ENCODE measurements around the gene OR51B2. TPM values are rescaled to one million over a fixed set of nuclear protein-coding genes. Genes with fewer than 3 reads are reported as not detected.

The OR51B2 gene
- total RNA-seq, 1 experiment from 2014 or later = 17.1 TPM

DNA sequence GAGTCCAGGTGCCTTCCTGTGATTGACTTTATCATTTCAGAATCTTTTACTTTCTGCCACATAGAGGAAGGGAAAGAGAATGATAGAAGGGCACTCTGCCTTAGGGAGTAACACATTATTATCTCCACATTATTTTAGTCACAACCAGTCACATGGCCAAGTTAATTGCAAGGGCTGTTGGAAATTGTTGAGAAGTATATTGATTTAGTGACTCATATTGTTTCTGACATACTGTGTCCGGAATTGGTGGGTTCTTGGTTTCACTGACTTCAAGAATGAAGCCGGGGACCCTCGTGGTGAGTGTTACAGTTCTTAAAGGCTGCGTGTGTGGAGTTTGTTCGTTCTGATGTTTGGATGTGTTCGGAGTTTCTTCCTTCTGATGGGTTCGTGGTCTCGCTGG, 31.1 kb downstream of the OR51B2 start:
- Histone ChIP-seq H2AFZ (ENCODE audit: low read depth, low read length, poor library complexity, severe bottlenecking) (no peak overlapping the region), H3K9me2 (ENCODE audit: insufficient read depth) (no peaks in the 10 kb centered on the region), H3K9ac (ENCODE audit: low read length) (no peak overlapping the region), H3K27ac (ENCODE audit: low read depth, low read length) (no peak overlapping the region), H3K36me3 (ENCODE audit: control insufficient read depth in 1 of 2, insufficient read depth in 2 of 2, low read length in 2 of 2) (peaks cover 0 to 3% of the 10 kb centered on the region in 2 experiments; a peak in 1 of 4 replicates), H3K79me2 (ENCODE audit: insufficient read depth, low read length) (no peaks in the 10 kb centered on the region), H3K9me3 (ENCODE audit: control insufficient read depth in 1 of 2, insufficient read depth in 1 of 2, low read depth in 1 of 2, low read length in 2 of 2) (no peaks in the 10 kb centered on the region), H3K4me3 (replicated peaks in 1 of 2; ENCODE audit: low read depth in 1 of 2, low read length in 2 of 2) (no peak overlapping the region), H3K4me1 (ENCODE audit: control insufficient read depth in 1 of 2, insufficient read depth in 2 of 2, low read length in 2 of 2) (peaks cover 0 to 5% of the 10 kb centered on the region in 2 experiments; a peak in 1 of 4 replicates), H3K4me2 (ENCODE audit: low read length) (no peak overlapping the region), H4K20me1 (ENCODE audit: insufficient read depth) (no peaks in the 10 kb centered on the region; the same call in 1 of the 2 replicates), H3K27me3 (ENCODE audit: insufficient read depth, low read length) (no peaks in the 10 kb centered on the region)
- RAD21 ChIA-PET (ENCODE audit: low non-redundant PET in 1 of 2, low total read pairs in 2 of 2, uncharacterized antibody in 2 of 2, unreplicated experiment in 2 of 2) = no interaction called here
- no TSS peak for BruUV-seq (replicated peaks)
- CTCF ChIA-PET = no interaction called here
- DNase-seq (ENCODE audit: low read depth, low spot score) (no peak), ATAC-seq (no peak)
- intact Hi-C loops (cut with micrococcal nuclease) = loop anchor here (5.0 kb wide), 3 partner anchors 171 to 666 kb away; partner anchors contain the start of gene OR52N2
- no peak for TF ChIP-seq POLR2AphosphoS5 (IDR thresholded peaks at IDR 0.05; ENCODE audit: low read depth, low read length)
- no peak for TF ChIP-seq SIN3A (IDR thresholded peaks at IDR 0.05; ENCODE audit: low read depth)
- TF ChIP-seq TCF7L2 (IDR thresholded peaks at IDR 0.05; ENCODE audit: borderline replicate concordance, extremely low read depth, insufficient read depth, insufficient read length) = no peak
- TF ChIP-seq, protein P1, sequence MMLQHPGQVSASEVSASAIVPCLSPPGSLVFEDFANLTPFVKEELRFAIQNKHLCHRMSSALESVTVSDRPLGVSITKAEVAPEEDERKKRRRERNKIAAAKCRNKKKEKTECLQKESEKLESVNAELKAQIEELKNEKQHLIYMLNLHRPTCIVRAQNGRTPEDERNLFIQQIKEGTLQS (IDR thresholded peaks at IDR 0.05) = no peak
- TF ChIP-seq, protein P2, sequence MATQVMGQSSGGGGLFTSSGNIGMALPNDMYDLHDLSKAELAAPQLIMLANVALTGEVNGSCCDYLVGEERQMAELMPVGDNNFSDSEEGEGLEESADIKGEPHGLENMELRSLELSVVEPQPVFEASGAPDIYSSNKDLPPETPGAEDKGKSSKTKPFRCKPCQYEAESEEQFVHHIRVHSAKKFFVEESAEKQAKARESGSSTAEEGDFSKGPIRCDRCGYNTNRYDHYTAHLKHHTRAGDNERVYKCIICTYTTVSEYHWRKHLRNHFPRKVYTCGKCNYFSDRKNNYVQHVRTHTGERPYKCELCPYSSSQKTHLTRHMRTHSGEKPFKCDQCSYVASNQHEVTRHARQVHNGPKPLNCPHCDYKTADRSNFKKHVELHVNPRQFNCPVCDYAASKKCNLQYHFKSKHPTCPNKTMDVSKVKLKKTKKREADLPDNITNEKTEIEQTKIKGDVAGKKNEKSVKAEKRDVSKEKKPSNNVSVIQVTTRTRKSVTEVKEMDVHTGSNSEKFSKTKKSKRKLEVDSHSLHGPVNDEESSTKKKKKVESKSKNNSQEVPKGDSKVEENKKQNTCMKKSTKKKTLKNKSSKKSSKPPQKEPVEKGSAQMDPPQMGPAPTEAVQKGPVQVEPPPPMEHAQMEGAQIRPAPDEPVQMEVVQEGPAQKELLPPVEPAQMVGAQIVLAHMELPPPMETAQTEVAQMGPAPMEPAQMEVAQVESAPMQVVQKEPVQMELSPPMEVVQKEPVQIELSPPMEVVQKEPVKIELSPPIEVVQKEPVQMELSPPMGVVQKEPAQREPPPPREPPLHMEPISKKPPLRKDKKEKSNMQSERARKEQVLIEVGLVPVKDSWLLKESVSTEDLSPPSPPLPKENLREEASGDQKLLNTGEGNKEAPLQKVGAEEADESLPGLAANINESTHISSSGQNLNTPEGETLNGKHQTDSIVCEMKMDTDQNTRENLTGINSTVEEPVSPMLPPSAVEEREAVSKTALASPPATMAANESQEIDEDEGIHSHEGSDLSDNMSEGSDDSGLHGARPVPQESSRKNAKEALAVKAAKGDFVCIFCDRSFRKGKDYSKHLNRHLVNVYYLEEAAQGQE (IDR thresholded peaks at IDR 0.05; ENCODE audit: low read depth) = no peak
- TF ChIP-seq, protein P3, sequence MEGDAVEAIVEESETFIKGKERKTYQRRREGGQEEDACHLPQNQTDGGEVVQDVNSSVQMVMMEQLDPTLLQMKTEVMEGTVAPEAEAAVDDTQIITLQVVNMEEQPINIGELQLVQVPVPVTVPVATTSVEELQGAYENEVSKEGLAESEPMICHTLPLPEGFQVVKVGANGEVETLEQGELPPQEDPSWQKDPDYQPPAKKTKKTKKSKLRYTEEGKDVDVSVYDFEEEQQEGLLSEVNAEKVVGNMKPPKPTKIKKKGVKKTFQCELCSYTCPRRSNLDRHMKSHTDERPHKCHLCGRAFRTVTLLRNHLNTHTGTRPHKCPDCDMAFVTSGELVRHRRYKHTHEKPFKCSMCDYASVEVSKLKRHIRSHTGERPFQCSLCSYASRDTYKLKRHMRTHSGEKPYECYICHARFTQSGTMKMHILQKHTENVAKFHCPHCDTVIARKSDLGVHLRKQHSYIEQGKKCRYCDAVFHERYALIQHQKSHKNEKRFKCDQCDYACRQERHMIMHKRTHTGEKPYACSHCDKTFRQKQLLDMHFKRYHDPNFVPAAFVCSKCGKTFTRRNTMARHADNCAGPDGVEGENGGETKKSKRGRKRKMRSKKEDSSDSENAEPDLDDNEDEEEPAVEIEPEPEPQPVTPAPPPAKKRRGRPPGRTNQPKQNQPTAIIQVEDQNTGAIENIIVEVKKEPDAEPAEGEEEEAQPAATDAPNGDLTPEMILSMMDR (IDR thresholded peaks at IDR 0.05 in 2 of 3, conservative IDR thresholded peaks at IDR 0.05 in 1 of 3; ENCODE audit: borderline replicate concordance in 1 of 3, insufficient read depth in 1 of 3, low read depth in 2 of 3, low read length in 2 of 3) = no peak
- TF ChIP-seq ZNF274 (IDR thresholded peaks at IDR 0.05; ENCODE audit: low read depth, low read length) = no peak
- TF ChIP-seq JUND (IDR thresholded peaks at IDR 0.05) = no peak
- TF ChIP-seq POLR2A (IDR thresholded peaks at IDR 0.05; ENCODE audit: borderline replicate concordance, extremely low read depth, insufficient read depth, insufficient read length) = no peak
- POLR2A ChIA-PET = no interaction called here

Data from HCT116 (cell line).